PC-9 (cell line): ENCODE results near the gene LUC7L3. TPM values are rescaled to one million over a fixed set of nuclear protein-coding genes. Genes with fewer than 3 reads are reported as not detected.

Source experiments
- BruUV-seq: library from RNA; stranded (reverse); fragments of 400-500 nt; replicated peaks from 2 replicates; lab custom pipeline; 2021; lab: Mats Ljungman, UMichigan
- CTCF ChIA-PET: fragments of 300-600 bp; sonication (Branson Sonifier 250); formaldehyde crosslinking; loops from one replicate; lab custom pipeline; 2022; ENCODE audit warnings: antibody characterized with exemption; lab: Charles Lee
- POLR2A ChIA-PET: fragments of 300-600 bp; sonication (Branson Sonifier 250); formaldehyde crosslinking; loops from one replicate; lab custom pipeline; 2022; ENCODE audit warnings: antibody characterized with exemption; ENCODE audit not compliant: unreplicated experiment; lab: Charles Lee
- DNase-seq, 2 experiments: peaks; one replicate each; pipeline versions ENCODE4 v3.0.0 to v3.0.0-alpha.2; 2015 to 2022; ENCODE audit warnings: mixed read lengths in 1 of 2
- H2AFZ ChIP-seq: fragments of 200-600 bp; sonication (generic); 2 replicates; pipeline ENCODE4 v1.8.1; 2017; ENCODE audit warnings: antibody characterized with exemption
- H3F3A ChIP-seq: fragments of 200-600 bp; sonication (generic); 2 replicates; pipeline ENCODE4 v1.8.1; 2017; ENCODE audit warnings: antibody characterized with exemption, mild to moderate bottlenecking, low read depth; ENCODE audit not compliant: insufficient read depth
- H3K27ac ChIP-seq: fragments of 200-600 bp; sonication (generic); 2 replicates; pipeline ENCODE4 v1.6.1; 2016; ENCODE audit warnings: mixed run types
- H3K27me3 ChIP-seq: fragments of 200-600 bp; sonication (generic); 2 replicates; pipeline ENCODE4 v1.6.1; 2016; ENCODE audit warnings: low read depth, mixed run types; ENCODE audit not compliant: insufficient read depth
- H3K36me3 ChIP-seq: fragments of 200-600 bp; sonication (generic); 2 replicates; pipeline ENCODE4 v1.6.1; 2016; ENCODE audit warnings: low read depth, mixed run types
- H3K4me1 ChIP-seq: fragments of 200-600 bp; sonication (generic); replicated peaks from 2 replicates; pipeline ENCODE4 v1.6.1; 2016; ENCODE audit warnings: mixed run types; ENCODE audit not compliant: insufficient read depth
- H3K4me2 ChIP-seq: fragments of 200-600 bp; sonication (generic); 2 replicates; pipeline ENCODE4 v1.6.1; 2017; ENCODE audit warnings: mixed run types
- H3K4me3 ChIP-seq: fragments of 200-600 bp; sonication (generic); 2 replicates; pipeline ENCODE4 v1.6.1; 2016; ENCODE audit warnings: mixed run types
- H3K79me2 ChIP-seq: fragments of 200-600 bp; sonication (generic); 2 replicates; pipeline ENCODE4 v1.6.1; 2017; ENCODE audit warnings: low read depth, mixed run types
- H3K9me2 ChIP-seq: fragments of 200-600 bp; sonication (generic); 2 replicates; pipeline ENCODE4 v1.8.1; 2017; ENCODE audit warnings: mild to moderate bottlenecking; ENCODE audit not compliant: insufficient read depth
- H3K9me3 ChIP-seq: fragments of 200-600 bp; sonication (generic); 2 replicates; pipeline ENCODE4 v1.8.1; 2016; ENCODE audit warnings: low read depth; ENCODE audit not compliant: insufficient read depth
- H4K20me1 ChIP-seq: fragments of 200-600 bp; sonication (generic); 2 replicates; pipeline ENCODE4 v1.8.1; 2017; ENCODE audit not compliant: insufficient read depth
- CTCF ChIP-seq: fragments of 200-600 bp; sonication (generic); conservative IDR thresholded peaks from 2 replicates; pipeline ENCODE4 v1.6.1; 2017; ENCODE audit warnings: mixed run types, antibody characterized with exemption, mild to moderate bottlenecking, moderate library complexity
- EZH2 ChIP-seq: fragments of 200-600 bp; sonication (generic); IDR thresholded peaks from 2 replicates; pipeline ENCODE4 v1.8.0; 2017; ENCODE audit warnings: antibody characterized with exemption, low read depth
- intact Hi-C: fragments of 100-400 bp; cut with micrococcal nuclease; formaldehyde crosslinking; loops from one replicate; pipeline ENCODE4 v1.10.0; 2022; ENCODE audit not compliant: unreplicated experiment
- total RNA-seq: library from RNA; stranded (reverse); gene quantifications from 2 replicates; pipeline ENCODE4 v1.2.3, GENCODE V29; 2021

The LUC7L3 gene
- total RNA-seq, 1 experiment from 2014 or later = 147 TPM

- Histone ChIP-seq H2AFZ (no peak overlapping the region), H3K36me3 (0 out of 2 replicates have a peak, but pooled peaks cover 7% of the 10 kb centered on the region), H3F3A (peaks cover 53% of the 10 kb centered on the region), H3K4me3 (no peak overlapping the region), H3K4me1 (0 out of 2 replicates have a peak, but pooled peaks cover under 1% of the 10 kb centered on the region), H3K9me3 (no peaks in the 10 kb centered on the region), H3K9me2 (no peaks in the 10 kb centered on the region), H3K27me3 (no peaks in the 10 kb centered on the region), H4K20me1 (no peaks in the 10 kb centered on the region), H3K4me2 (no peak overlapping the region), H3K79me2 (no peaks in the 10 kb centered on the region), H3K27ac (no peak overlapping the region)
- TSS peak; percentile 11 for BruUV-seq
- intact Hi-C loops = no loop called here
- ChIA-PET CTCF (no interaction called here), POLR2A (no interaction called here)
- TF ChIP-seq CTCF = no peak
- DNase-seq = no peak
Observed at GRCh38 chr17:50758524-50758923, 39.1 kb downstream of the LUC7L3 start.

- H3K4me1 ChIP-seq = peaks cover 6% of the 10 kb centered on the region; the same call in 1 of the 2 replicates
- CTCF ChIA-PET = no interaction called here
- no peak overlapping the region for H2AFZ ChIP-seq
- TF ChIP-seq EZH2 = no peak
- no peak for TF ChIP-seq CTCF
- no peaks in the 10 kb centered on the region for H3K79me2 ChIP-seq
- H3K9me2 ChIP-seq = no peaks in the 10 kb centered on the region
- no peak overlapping the region for H3K4me3 ChIP-seq
- no peaks in the 10 kb centered on the region for H4K20me1 ChIP-seq
- DNase-seq = no peak
- no peak overlapping the region for H3K27ac ChIP-seq
- intact Hi-C loops = no loop called here
- 0 out of 2 replicates have a peak, but pooled peaks cover 7% of the 10 kb centered on the region for H3K36me3 ChIP-seq
- POLR2A ChIA-PET = no interaction called here
- H3F3A ChIP-seq = peaks cover 50% of the 10 kb centered on the region
- H3K27me3 ChIP-seq = no peaks in the 10 kb centered on the region
- no TSS peak for BruUV-seq
- no peak overlapping the region for H3K4me2 ChIP-seq
- H3K9me3 ChIP-seq = no peaks in the 10 kb centered on the region
Observed at GRCh38 chr17:50758989-50759544, 39.7 kb downstream of the LUC7L3 start.

GRCh38 chr17:50762177-50762576, 42.8 kb downstream of the LUC7L3 start:
- no peak overlapping the region for H3K4me2 ChIP-seq
- H3K36me3 ChIP-seq = no peaks in the 10 kb centered on the region
- TF ChIP-seq CTCF (no peak), EZH2 (no peak)
- H2AFZ ChIP-seq = no peak overlapping the region
- H3K9me3 ChIP-seq = no peaks in the 10 kb centered on the region
- H3K27ac ChIP-seq = no peak overlapping the region
- ChIA-PET POLR2A (no interaction called here), CTCF (no interaction called here)
- no peaks in the 10 kb centered on the region for H3K79me2 ChIP-seq
- H3K4me3 ChIP-seq = no peak overlapping the region
- no peak for DNase-seq
- no peaks in the 10 kb centered on the region for H3K9me2 ChIP-seq
- no peaks in the 10 kb centered on the region for H3K27me3 ChIP-seq
- H4K20me1 ChIP-seq = no peaks in the 10 kb centered on the region
- intact Hi-C loops = no loop called here
- H3F3A ChIP-seq = peaks cover 25% of the 10 kb centered on the region
- peaks cover 19% of the 10 kb centered on the region for H3K4me1 ChIP-seq
- BruUV-seq = no TSS peak
